ENCODE results near the gene MAK. TPM values are rescaled to one million over a fixed set of nuclear protein-coding genes. Genes with fewer than 3 reads are reported as not detected.

The MAK gene
- total and polyA plus RNA-seq, 2 of the 13 experiments (the other 11 are each of a cell fraction or from before 2014, with no cell fraction given), result 0.04 TPM; not detected in 1

DNA sequence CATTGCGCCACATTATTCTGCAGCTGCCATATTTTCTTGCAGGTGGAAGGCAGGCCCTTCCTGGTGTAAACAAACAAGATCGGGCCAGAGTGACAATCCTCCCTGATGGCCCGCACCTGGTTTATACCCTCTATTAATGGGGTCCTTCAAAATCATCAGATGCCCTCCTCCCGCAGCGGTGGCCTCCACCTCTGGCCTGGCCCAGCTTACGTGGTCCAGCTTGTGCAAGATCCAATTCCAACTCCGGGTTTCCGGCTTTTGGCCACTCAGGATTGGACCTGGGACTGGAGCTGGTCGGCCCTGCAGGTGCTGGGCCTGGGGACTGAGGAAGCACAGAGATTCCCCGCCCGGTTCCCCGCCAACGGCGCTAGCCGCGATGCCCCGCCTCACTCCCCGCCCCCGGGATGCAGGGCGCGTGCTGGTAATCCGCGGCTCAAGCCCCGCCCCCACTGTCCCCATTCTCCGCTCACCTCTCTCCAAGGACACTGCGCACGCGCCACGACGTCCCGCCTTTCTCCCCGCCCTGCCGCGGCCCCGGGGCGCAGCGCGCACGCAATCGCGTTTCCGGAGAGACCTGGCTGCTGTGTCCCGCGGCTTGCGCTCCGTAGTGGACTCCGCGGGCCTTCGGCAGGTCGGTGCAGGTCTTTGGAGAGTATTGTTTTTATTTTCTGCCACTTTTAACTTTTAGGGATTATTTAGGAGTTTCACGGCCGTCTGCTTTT lies 90.9 kb downstream of the MAK start, which contains the start of gene TMEM14B (continued):
- TF ChIP-seq, protein P1, sequence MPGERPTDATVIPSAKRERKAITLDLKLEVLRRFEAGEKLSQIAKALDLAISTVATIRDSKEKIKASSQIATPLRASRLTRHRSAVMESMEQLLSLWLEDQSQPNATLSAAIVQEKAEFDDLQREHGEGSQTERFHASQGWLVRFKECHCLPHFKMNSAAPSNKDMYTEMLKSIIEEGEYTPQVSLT (CRISPR knock-in tag; IDR thresholded peaks at IDR 0.05; ENCODE audit: borderline replicate concordance, low read depth), result no peak; the same call in 1 of the 2 replicates
- TF ChIP-seq ZNF501 (CRISPR knock-in tag; IDR thresholded peaks at IDR 0.05) (peak; percentile 91), ZNF614 (CRISPR knock-in tag; IDR thresholded peaks at IDR 0.05; ENCODE audit: borderline replicate concordance) (peak; percentile 94), ZNF235 (CRISPR knock-in tag; IDR thresholded peaks at IDR 0.05; ENCODE audit: borderline replicate concordance) (peak; percentile 94), PHB2 (IDR thresholded peaks at IDR 0.05; ENCODE audit: partially characterized antibody) (no peak), TCF7L2 (IDR thresholded peaks at IDR 0.05; ENCODE audit: low read depth, low read length) (no peak), KLF16 (CRISPR knock-in tag; IDR thresholded peaks at IDR 0.05) (peak; percentile 31 to 80; a peak in 1 of 4 replicates), LCORL (IDR thresholded peaks at IDR 0.05) (no peak), LCORL (CRISPR knock-in tag; IDR thresholded peaks at IDR 0.05) (peak; percentile 54), ISX (CRISPR knock-in tag; conservative IDR thresholded peaks at IDR 0.05) (no peak), GABPB1 (CRISPR knock-in tag; IDR thresholded peaks at IDR 0.05) (peak; percentile 96), FOXJ3 (CRISPR knock-in tag; IDR thresholded peaks at IDR 0.05; ENCODE audit: borderline replicate concordance) (peak; percentile 66; the same call in 1 of the 2 replicates), HOXA5 (CRISPR knock-in tag; IDR thresholded peaks at IDR 0.05) (peak; percentile 31), MYNN (CRISPR knock-in tag; IDR thresholded peaks at IDR 0.05; ENCODE audit: low read depth) (peak; percentile 94), ZNF44 (CRISPR knock-in tag; IDR thresholded peaks at IDR 0.05) (peak; percentile 59; the same call in 1 of the 2 replicates), SATB2 (CRISPR knock-in tag; IDR thresholded peaks at IDR 0.05) (no peak), SUZ12 (IDR thresholded peaks at IDR 0.05; ENCODE audit: low read depth, low read length) (no peak; the same call in 1 of the 2 replicates)
- TF ChIP-seq, protein P2, sequence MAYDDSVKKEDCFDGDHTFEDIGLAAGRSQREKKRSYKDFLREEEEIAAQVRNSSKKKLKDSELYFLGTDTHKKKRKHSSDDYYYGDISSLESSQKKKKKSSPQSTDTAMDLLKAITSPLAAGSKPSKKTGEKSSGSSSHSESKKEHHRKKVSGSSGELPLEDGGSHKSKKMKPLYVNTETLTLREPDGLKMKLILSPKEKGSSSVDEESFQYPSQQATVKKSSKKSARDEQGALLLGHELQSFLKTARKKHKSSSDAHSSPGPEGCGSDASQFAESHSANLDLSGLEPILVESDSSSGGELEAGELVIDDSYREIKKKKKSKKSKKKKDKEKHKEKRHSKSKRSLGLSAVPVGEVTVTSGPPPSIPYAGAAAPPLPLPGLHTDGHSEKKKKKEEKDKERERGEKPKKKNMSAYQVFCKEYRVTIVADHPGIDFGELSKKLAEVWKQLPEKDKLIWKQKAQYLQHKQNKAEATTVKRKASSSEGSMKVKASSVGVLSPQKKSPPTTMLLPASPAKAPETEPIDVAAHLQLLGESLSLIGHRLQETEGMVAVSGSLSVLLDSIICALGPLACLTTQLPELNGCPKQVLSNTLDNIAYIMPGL (CRISPR knock-in tag; IDR thresholded peaks at IDR 0.05; ENCODE audit: borderline replicate concordance in 1 of 2, low read depth in 1 of 2), result peak; percentile 89 to 93
- TF ChIP-seq, protein P3, sequence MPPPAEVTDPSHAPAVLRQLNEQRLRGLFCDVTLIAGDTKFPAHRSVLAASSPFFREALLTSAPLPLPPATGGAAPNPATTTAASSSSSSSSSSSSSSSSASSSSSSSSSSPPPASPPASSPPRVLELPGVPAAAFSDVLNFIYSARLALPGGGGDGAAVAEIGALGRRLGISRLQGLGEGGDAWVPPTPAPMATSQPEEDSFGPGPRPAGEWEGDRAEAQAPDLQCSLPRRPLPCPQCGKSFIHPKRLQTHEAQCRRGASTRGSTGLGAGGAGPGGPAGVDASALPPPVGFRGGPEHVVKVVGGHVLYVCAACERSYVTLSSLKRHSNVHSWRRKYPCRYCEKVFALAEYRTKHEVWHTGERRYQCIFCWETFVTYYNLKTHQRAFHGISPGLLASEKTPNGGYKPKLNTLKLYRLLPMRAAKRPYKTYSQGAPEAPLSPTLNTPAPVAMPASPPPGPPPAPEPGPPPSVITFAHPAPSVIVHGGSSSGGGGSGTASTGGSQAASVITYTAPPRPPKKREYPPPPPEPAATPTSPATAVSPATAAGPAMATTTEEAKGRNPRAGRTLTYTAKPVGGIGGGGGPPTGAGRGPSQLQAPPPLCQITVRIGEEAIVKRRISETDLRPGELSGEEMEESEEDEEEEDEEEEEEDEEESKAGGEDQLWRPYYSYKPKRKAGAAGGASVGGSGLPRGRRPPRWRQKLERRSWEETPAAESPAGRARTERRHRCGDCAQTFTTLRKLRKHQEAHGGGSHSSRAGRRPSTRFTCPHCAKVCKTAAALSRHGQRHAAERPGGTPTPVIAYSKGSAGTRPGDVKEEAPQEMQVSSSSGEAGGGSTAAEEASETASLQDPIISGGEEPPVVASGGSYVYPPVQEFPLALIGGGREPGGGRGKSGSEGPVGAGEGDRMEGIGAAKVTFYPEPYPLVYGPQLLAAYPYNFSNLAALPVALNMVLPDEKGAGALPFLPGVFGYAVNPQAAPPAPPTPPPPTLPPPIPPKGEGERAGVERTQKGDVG (CRISPR knock-in tag; IDR thresholded peaks at IDR 0.05; ENCODE audit: borderline replicate concordance), result no peak
- TF ChIP-seq, protein P4, sequence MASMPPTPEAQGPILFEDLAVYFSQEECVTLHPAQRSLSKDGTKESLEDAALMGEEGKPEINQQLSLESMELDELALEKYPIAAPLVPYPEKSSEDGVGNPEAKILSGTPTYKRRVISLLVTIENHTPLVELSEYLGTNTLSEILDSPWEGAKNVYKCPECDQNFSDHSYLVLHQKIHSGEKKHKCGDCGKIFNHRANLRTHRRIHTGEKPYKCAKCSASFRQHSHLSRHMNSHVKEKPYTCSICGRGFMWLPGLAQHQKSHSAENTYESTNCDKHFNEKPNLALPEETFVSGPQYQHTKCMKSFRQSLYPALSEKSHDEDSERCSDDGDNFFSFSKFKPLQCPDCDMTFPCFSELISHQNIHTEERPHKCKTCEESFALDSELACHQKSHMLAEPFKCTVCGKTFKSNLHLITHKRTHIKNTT (CRISPR knock-in tag; IDR thresholded peaks at IDR 0.05), result no peak
- TF ChIP-seq, protein P5, sequence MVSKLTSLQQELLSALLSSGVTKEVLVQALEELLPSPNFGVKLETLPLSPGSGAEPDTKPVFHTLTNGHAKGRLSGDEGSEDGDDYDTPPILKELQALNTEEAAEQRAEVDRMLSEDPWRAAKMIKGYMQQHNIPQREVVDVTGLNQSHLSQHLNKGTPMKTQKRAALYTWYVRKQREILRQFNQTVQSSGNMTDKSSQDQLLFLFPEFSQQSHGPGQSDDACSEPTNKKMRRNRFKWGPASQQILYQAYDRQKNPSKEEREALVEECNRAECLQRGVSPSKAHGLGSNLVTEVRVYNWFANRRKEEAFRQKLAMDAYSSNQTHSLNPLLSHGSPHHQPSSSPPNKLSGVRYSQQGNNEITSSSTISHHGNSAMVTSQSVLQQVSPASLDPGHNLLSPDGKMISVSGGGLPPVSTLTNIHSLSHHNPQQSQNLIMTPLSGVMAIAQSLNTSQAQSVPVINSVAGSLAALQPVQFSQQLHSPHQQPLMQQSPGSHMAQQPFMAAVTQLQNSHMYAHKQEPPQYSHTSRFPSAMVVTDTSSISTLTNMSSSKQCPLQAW (CRISPR knock-in tag; IDR thresholded peaks at IDR 0.05), result peak; percentile 93
